AG09309 (cell line): Measurements from ENCODE around the gene GRIA3.

Source experiments
- DNase-seq: peaks from one replicate; pipeline ENCODE4 v3.0.0-alpha.2; 2010; ENCODE audit warnings: low read depth
- H3K4me3 ChIP-seq: 2 replicates; pipeline ENCODE4 v1.5.1; 2011; ENCODE audit warnings: mild to moderate bottlenecking, low read depth, low read length, moderate library complexity; ENCODE audit not compliant: control insufficient read depth
- CTCF ChIP-seq: IDR thresholded peaks from 2 replicates; pipeline ENCODE4 v1.5.1; 2011; ENCODE audit warnings: mild to moderate bottlenecking, low read depth, low read length, inconsistent platforms; ENCODE audit not compliant: insufficient read depth, control insufficient read depth; ENCODE audit errors: missing control alignments

The GRIA3 gene

GRCh38 chrX:123320622-123321021 lies 136.5 kb downstream of the GRIA3 start:
- no peak for TF ChIP-seq CTCF
- no peak overlapping the region for H3K4me3 ChIP-seq
- DNase-seq: no peak

DNA sequence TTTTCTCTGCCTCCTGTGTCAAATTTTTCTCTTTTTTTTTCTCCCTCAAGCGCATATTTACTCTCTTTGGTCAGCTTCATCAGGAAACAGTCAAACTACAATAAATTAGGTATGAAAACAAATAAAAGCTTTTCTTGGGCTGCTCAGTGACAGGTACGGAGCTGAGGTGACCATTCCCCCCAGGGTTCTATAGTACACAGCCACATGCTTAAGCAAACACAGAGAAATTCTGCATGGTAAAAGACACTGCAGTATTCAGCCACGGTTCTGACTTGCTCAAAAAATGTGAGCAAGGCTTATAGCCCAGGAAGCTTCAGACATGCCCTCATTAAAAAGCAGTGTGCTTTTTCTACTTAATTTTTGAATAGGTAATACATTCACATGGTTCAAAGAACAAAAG lies 138.5 kb downstream of the GRIA3 start:
- TF ChIP-seq CTCF: no peak
- DNase-seq: no peak
- no peak overlapping the region for H3K4me3 ChIP-seq

GRCh38 chrX:123324625-123325024 lies 140.5 kb downstream of the GRIA3 start:
- no peak overlapping the region for H3K4me3 ChIP-seq
- no peak for TF ChIP-seq CTCF
- DNase-seq: no peak

- H3K4me3 ChIP-seq: no peak overlapping the region
- TF ChIP-seq CTCF: no peak
- DNase-seq: no peak
Measured at GRCh38 chrX:123330229-123330942, 146.3 kb downstream of the GRIA3 start.

DNA sequence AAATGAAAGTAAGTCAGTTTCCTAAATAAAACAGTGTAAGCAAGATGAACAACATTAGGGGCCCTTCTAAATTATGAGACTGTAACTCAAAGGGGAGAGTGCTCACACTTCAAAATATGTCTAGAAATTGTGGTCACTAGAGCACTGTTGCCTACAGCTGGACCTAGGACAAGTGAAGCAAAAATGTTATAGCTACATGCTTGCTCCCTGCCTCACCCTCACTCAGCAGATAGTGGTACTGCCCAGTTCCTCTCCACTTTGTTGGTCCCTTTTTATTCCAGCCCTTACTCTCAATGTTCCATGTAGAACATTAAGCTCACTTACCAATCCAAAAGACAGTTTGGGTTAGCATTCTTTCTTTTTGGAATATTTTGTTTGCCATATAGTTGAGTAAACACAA lies 147.3 kb downstream of the GRIA3 start:
- no peak overlapping the region for H3K4me3 ChIP-seq
- no peak for TF ChIP-seq CTCF
- DNase-seq: no peak

- H3K4me3 ChIP-seq: no peak overlapping the region
- TF ChIP-seq CTCF: no peak
Measured at GRCh38 chrX:123331859-123332258, 147.8 kb downstream of the GRIA3 start.

More at GRCh38 chrX:123331859-123332258, 147.8 kb downstream of the GRIA3 start:
- DNase-seq: no peak
